Erythroblast (primary cell): ENCODE measurements around the gene SESN1.

Experiments
- GATA1 ChIP-seq: IDR thresholded peaks from 2 replicates; pipeline ENCODE4 v1.6.1; 2011; ENCODE audit warnings: low read depth, mild to moderate bottlenecking, control low read depth, low read length, moderate library complexity
- POLR2A ChIP-seq: IDR thresholded peaks from 2 replicates; pipeline ENCODE4 v1.6.1; 2011; ENCODE audit warnings: mild to moderate bottlenecking, low read length

DNA sequence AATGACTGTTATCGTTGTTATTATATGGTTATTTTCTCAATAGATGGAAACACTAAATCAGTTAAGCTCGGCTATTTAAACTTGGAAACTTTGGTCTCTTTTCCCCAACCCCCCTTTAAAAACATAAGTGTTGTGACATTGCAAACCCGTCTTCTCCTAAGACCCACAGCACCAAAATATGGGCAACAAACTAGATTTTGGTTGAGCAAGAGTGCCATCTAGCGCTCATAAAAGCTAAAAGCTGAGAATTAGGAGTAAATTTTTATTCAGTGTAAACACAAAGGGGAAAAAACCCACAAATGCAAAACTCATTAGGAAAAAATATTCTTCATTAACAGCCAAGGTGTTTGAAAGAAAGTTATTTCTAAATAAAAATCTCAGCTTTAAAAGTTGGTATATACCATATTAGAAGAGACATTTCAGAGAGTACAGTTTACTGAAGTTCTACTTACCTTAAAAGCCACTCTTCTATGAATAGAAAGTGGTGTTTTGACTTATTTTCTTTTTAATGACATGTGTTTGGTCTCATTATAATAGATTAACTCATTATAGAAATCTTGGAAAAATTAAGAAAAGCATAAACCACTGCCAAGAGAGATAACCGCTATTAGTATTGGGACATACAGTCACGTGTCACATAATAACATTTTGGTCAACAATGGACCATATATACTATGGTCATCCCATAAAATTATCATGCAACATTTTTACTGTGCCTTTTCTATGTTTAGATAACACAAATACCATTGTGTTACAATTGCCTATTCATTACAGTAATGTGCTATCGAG is 21.1 kb downstream of the SESN1 start:
- TF ChIP-seq POLR2A (no peak), GATA1 (no peak)
